Neural crest cell (in vitro differentiated cells): ENCODE measurements around the gene KMT2E. TPM values are rescaled to one million over a fixed set of nuclear protein-coding genes. Genes with fewer than 3 reads are reported as not detected.

Experiments
- DNase-seq: peaks from one replicate; pipeline ENCODE4 v3.0.0; 2021; ENCODE audit warnings: low read depth, mixed read lengths, low spot score
- H3K27ac Mint-ChIP-seq: one replicate; pipeline ENCODE4 v1.8.0; 2021; ENCODE audit warnings: mild to moderate bottlenecking, mixed read lengths; ENCODE audit not compliant: unreplicated experiment
- H3K27me3 Mint-ChIP-seq: 2 replicates; pipeline ENCODE4 v1.8.0; 2021; ENCODE audit warnings: low read depth, mild to moderate bottlenecking, mixed read lengths
- H3K36me3 Mint-ChIP-seq: 2 replicates; pipeline ENCODE4 v1.8.0; 2021; ENCODE audit warnings: low read depth, mild to moderate bottlenecking, mixed read lengths
- H3K4me1 Mint-ChIP-seq: 2 replicates; pipeline ENCODE4 v1.8.0; 2021; ENCODE audit warnings: mixed read lengths
- H3K4me3 Mint-ChIP-seq: one replicate; pipeline ENCODE4 v1.8.0; 2021; ENCODE audit warnings: mild to moderate bottlenecking, mixed read lengths
- H3K9me3 Mint-ChIP-seq: 2 replicates; pipeline ENCODE4 v1.8.0; 2021; ENCODE audit warnings: mixed read lengths
- total RNA-seq: library from RNA; stranded (reverse); gene quantifications from 2 replicates; pipeline ENCODE4 v1.2.1, GENCODE V29; 2021
- TF ChIP-seq, protein P1 (sequence below): fragments of 200-600 bp; sonication (generic); conservative IDR thresholded peaks from 2 replicates; pipeline ENCODE4 v1.5.0; 2021; ENCODE audit warnings: antibody characterized with exemption, mild to moderate bottlenecking

The KMT2E gene
- total RNA-seq, 1 donor from 2014 or later, result 75.5 TPM

GRCh38 chr7:105125745-105126144 is 111.7 kb downstream of the KMT2E start:
- Mint-ChIP-seq H3K27ac (peak overlapping the region; percentile 64), H3K27me3 (no peaks in the 10 kb centered on the region), H3K4me3 (no peak overlapping the region), H3K36me3 (peaks cover 8% of the 10 kb centered on the region), H3K4me1 (peaks cover 67% of the 10 kb centered on the region), H3K9me3 (no peaks in the 10 kb centered on the region)
- no peak for DNase-seq
- TF ChIP-seq, protein P1, sequence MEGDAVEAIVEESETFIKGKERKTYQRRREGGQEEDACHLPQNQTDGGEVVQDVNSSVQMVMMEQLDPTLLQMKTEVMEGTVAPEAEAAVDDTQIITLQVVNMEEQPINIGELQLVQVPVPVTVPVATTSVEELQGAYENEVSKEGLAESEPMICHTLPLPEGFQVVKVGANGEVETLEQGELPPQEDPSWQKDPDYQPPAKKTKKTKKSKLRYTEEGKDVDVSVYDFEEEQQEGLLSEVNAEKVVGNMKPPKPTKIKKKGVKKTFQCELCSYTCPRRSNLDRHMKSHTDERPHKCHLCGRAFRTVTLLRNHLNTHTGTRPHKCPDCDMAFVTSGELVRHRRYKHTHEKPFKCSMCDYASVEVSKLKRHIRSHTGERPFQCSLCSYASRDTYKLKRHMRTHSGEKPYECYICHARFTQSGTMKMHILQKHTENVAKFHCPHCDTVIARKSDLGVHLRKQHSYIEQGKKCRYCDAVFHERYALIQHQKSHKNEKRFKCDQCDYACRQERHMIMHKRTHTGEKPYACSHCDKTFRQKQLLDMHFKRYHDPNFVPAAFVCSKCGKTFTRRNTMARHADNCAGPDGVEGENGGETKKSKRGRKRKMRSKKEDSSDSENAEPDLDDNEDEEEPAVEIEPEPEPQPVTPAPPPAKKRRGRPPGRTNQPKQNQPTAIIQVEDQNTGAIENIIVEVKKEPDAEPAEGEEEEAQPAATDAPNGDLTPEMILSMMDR, result no peak

DNA sequence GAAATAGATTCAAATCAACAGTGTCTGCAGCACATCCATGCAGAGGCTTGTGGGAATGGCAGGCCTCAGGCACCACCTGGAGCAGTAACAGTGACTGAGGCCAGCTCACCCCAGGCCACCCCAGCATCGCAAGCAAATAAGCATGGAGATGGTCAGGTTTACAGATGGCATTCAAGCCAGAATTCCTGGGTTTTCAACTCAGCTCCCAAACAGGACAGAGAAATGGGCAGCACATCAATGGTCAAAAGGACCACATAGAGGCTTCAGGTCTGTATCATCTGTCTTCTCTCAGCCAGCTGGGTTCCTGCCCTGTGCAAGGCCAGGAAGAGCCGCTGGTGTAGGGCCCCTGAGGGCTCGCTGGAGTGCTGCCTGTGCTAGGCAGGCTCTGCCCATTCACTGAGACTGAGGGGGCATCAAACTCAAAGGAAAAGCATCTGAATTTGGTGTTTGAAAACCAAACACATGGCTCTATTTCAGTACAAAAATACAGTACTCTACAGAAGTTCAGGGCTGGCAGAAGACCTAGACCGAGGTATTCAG is 112.5 kb downstream of the KMT2E start:
- peaks cover 66% of the 10 kb centered on the region for H3K4me1 Mint-ChIP-seq
- H3K4me3 Mint-ChIP-seq, result no peak overlapping the region
- peaks cover 10% of the 10 kb centered on the region for H3K36me3 Mint-ChIP-seq
- H3K9me3 Mint-ChIP-seq, result no peaks in the 10 kb centered on the region
- no peak overlapping the region for H3K27ac Mint-ChIP-seq
- no peak for DNase-seq
- no peaks in the 10 kb centered on the region for H3K27me3 Mint-ChIP-seq
- TF ChIP-seq, protein P1, result no peak

DNA sequence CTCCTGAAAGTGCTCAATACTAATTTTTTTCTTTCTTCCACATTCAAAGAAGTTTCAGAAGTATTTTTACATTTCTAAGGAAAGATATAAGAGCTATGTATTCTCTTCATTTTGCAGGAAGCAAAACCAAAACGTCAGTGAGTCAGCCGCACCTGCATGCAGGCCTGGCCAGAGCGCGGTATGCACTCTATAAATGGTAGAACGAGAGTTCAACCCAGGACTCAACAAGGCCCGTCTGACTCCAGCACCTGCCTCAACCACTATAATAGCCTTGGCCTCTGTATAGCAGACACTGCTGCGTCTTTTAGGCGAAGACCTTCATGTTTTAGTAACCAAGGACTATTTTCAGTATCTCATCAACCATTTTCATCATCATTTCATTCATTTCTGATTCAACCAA is 113.2 kb downstream of the KMT2E start:
- TF ChIP-seq, protein P1, result no peak
- Mint-ChIP-seq H3K4me1 (peaks cover 67% of the 10 kb centered on the region), H3K9me3 (no peaks in the 10 kb centered on the region), H3K27me3 (no peaks in the 10 kb centered on the region), H3K27ac (peak overlapping the region; percentile 50), H3K36me3 (peaks cover 10% of the 10 kb centered on the region), H3K4me3 (no peak overlapping the region)
- no peak for DNase-seq

DNA sequence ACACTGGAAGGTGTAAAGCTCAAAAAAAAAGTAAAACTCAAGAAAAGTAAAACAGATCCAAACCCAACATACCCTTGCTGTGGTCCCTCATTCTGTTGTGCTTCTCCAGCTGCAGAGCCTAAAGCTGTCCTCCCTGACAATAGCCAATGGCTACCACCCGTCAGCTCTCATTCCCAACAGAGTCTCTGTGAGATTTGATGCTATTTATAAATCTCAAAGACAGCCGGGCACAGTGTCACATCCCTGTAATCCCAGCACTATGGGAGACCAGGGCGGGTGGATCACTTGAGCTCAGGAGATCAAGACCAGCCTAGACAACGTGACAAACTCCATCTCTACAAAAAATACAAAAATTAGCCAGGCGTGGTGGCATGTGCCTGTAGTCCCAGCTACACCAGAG is 116.0 kb downstream of the KMT2E start:
- Mint-ChIP-seq H3K4me1 (peaks cover 61% of the 10 kb centered on the region), H3K9me3 (no peaks in the 10 kb centered on the region), H3K36me3 (peaks cover 11% of the 10 kb centered on the region), H3K27ac (no peak overlapping the region), H3K4me3 (no peak overlapping the region), H3K27me3 (no peaks in the 10 kb centered on the region)
- TF ChIP-seq, protein P1, result no peak
- DNase-seq, result no peak

- TF ChIP-seq, protein P1, result no peak
- no peak overlapping the region for H3K4me3 Mint-ChIP-seq
Observed at GRCh38 chr7:105130580-105130979, 116.6 kb downstream of the KMT2E start.

More at GRCh38 chr7:105130580-105130979, 116.6 kb downstream of the KMT2E start:
- no peaks in the 10 kb centered on the region for H3K27me3 Mint-ChIP-seq
- no peak overlapping the region for H3K27ac Mint-ChIP-seq
- H3K36me3 Mint-ChIP-seq, result peaks cover 11% of the 10 kb centered on the region
- peaks cover 58% of the 10 kb centered on the region for H3K4me1 Mint-ChIP-seq
- no peak for DNase-seq
- H3K9me3 Mint-ChIP-seq, result no peaks in the 10 kb centered on the region
